Ovary (tissue), 3 donors: ENCODE results near the gene PIMREG.

Experiments used
- EP300 ChIP-seq: sonication (generic); formaldehyde crosslinking; IDR thresholded peaks from one replicate; pipeline ENCODE4 v1.6.1; 2017; ENCODE audit warnings: antibody characterized with exemption
- TF ChIP-seq, protein P1 (sequence below), 3 donors: fragments of 450-650 bp in 2 of 3; fragments of 200-600 bp in 1 of 3; IDR thresholded peaks; one replicate each; pipeline versions ENCODE4 v1.5.1 to v1.8.0; 2016 to 2022; ENCODE audit warnings: antibody characterized with exemption in 3 of 3, mild to moderate bottlenecking in 1 of 3
- donor health status: DM: no; HTN: no; CAD: no.

DNA sequence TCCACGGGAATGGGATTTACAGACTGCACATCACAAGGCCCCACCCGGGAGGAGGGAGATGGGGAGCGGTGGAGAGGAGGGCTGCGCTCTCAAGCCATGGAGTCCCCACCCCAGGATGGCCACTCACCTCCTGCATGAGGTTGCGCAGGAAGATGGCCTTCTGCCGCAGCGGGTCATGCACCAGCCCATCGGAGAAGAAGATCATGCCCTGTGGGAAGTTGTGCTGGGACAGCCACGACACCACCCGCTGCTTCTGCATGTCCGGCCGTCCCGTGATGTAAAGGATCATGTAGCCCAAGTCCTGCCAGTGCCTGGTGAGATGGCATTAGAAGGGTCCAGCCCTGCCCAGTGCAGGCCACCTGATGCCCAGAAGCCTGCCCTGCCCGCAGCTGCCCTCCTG is 17.0 kb downstream of the PIMREG start:
- TF ChIP-seq, protein P1, sequence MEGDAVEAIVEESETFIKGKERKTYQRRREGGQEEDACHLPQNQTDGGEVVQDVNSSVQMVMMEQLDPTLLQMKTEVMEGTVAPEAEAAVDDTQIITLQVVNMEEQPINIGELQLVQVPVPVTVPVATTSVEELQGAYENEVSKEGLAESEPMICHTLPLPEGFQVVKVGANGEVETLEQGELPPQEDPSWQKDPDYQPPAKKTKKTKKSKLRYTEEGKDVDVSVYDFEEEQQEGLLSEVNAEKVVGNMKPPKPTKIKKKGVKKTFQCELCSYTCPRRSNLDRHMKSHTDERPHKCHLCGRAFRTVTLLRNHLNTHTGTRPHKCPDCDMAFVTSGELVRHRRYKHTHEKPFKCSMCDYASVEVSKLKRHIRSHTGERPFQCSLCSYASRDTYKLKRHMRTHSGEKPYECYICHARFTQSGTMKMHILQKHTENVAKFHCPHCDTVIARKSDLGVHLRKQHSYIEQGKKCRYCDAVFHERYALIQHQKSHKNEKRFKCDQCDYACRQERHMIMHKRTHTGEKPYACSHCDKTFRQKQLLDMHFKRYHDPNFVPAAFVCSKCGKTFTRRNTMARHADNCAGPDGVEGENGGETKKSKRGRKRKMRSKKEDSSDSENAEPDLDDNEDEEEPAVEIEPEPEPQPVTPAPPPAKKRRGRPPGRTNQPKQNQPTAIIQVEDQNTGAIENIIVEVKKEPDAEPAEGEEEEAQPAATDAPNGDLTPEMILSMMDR (IDR thresholded peaks at IDR 0.05): no peak
- TF ChIP-seq EP300: no peak
